Smooth muscle cell (in vitro differentiated cells): ENCODE measurements around the gene F12. TPM values are rescaled to one million over a fixed set of nuclear protein-coding genes. Genes with fewer than 3 reads are reported as not detected.

Experiments
- DNase-seq: peaks from one replicate; lab custom pipeline; 2025; ENCODE audit not compliant: unreplicated experiment; lab: John Stamatoyannopoulos, UW
- H2AFZ ChIP-seq: fragments of 200-600 bp; sonication (generic); 2 replicates; pipeline ENCODE4 v1.6.0; 2016; ENCODE audit warnings: antibody characterized with exemption, low read depth, mild to moderate bottlenecking
- H3F3A ChIP-seq: fragments of 200-600 bp; sonication (generic); 2 replicates; pipeline ENCODE4 v1.6.0; 2017; ENCODE audit warnings: antibody characterized with exemption, low read depth
- H3K27ac ChIP-seq: fragments of 200-600 bp; sonication (generic); 2 replicates; pipeline ENCODE4 v1.5.1; 2016; ENCODE audit warnings: low read depth, mild to moderate bottlenecking
- H3K27me3 ChIP-seq: fragments of 200-600 bp; sonication (generic); 2 replicates; pipeline ENCODE4 v1.6.1; 2016; ENCODE audit warnings: low read depth, mild to moderate bottlenecking
- H3K36me3 ChIP-seq: fragments of 200-600 bp; sonication (generic); 2 replicates; pipeline ENCODE4 v1.5.1; 2016; ENCODE audit warnings: low read depth
- H3K4me1 ChIP-seq: fragments of 200-600 bp; sonication (generic); 2 replicates; pipeline ENCODE4 v1.5.1; 2016; ENCODE audit warnings: low read depth
- H3K4me2 ChIP-seq: fragments of 200-600 bp; sonication (generic); 2 replicates; pipeline ENCODE4 v1.6.0; 2016; ENCODE audit warnings: mild to moderate bottlenecking
- H3K4me3 ChIP-seq: fragments of 200-600 bp; sonication (generic); 2 replicates; pipeline ENCODE4 v1.5.1; 2016; ENCODE audit warnings: mild to moderate bottlenecking
- H3K79me2 ChIP-seq: fragments of 200-600 bp; sonication (generic); 2 replicates; pipeline ENCODE4 v1.6.0; 2016; ENCODE audit warnings: low read depth, mild to moderate bottlenecking
- H3K9ac ChIP-seq: fragments of 200-600 bp; sonication (generic); 2 replicates; pipeline ENCODE4 v1.6.0; 2016; ENCODE audit warnings: low read depth
- H3K9me3 ChIP-seq: fragments of 200-600 bp; sonication (generic); replicated peaks from 2 replicates; pipeline ENCODE4 v1.5.1; 2016; ENCODE audit warnings: low read depth
- H4K20me1 ChIP-seq: fragments of 200-600 bp; sonication (generic); 2 replicates; pipeline ENCODE4 v1.6.0; 2016; ENCODE audit warnings: low read depth
- WGBS: methylation state at CpG from one replicate; pipeline ENCODE4 v1.1.7; 2016; ENCODE audit warnings: low lambda C conversion rate; 5-methylcytosine and 5-hydroxymethylcytosine counted together
- polyA plus RNA-seq: library from polyadenylated mRNA; unstranded; fragments of >200 nt; fragmentation: Nextera tagmentation; extraction: Ambion mirVana; gene quantifications from 2 replicates; pipeline ENCODE4 v1.2.1, GENCODE V29; 2016
- total RNA-seq: library from RNA; depleted of rRNA; stranded (reverse); fragments of >200 nt; gene quantifications from 2 replicates; pipeline ENCODE4 v1.2.3, GENCODE V29; 2014
- TF ChIP-seq, protein P1 (sequence below): fragments of 200-600 bp; sonication (generic); IDR thresholded peaks from 2 replicates; pipeline ENCODE4 v1.5.1; 2017; ENCODE audit warnings: borderline replicate concordance, mild to moderate bottlenecking, antibody characterized with exemption; ENCODE audit not compliant: insufficient read depth, poor library complexity, severe bottlenecking

The F12 gene
- total and polyA plus RNA-seq, 2 experiments from 2014 or later: 3.6 to 15.0 TPM

DNA sequence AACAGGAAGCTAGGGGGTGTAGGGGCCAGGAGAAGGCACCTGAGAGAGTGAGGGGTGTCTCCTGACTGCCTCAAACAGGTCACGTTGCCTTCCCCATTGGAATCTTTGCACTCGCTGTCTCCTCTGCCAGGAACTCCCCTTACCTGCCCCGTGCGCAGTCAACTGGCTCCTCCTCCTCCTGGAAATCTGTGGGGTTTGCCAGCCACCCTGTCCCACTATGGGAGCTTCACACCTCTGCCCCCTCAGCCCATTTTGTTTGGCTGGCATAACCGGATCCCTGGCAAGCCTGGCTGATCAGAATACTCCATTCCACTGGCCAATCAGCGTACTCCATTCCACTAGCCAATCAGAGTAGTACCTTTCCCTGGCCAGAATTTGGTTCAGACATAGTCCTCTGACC lies 35.6 kb downstream of the F12 start:
- TF ChIP-seq, protein P1, sequence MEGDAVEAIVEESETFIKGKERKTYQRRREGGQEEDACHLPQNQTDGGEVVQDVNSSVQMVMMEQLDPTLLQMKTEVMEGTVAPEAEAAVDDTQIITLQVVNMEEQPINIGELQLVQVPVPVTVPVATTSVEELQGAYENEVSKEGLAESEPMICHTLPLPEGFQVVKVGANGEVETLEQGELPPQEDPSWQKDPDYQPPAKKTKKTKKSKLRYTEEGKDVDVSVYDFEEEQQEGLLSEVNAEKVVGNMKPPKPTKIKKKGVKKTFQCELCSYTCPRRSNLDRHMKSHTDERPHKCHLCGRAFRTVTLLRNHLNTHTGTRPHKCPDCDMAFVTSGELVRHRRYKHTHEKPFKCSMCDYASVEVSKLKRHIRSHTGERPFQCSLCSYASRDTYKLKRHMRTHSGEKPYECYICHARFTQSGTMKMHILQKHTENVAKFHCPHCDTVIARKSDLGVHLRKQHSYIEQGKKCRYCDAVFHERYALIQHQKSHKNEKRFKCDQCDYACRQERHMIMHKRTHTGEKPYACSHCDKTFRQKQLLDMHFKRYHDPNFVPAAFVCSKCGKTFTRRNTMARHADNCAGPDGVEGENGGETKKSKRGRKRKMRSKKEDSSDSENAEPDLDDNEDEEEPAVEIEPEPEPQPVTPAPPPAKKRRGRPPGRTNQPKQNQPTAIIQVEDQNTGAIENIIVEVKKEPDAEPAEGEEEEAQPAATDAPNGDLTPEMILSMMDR: no peak
- Histone ChIP-seq H3K9ac (no peak overlapping the region), H3K4me1 (no peaks in the 10 kb centered on the region), H4K20me1 (no peaks in the 10 kb centered on the region), H3K27me3 (no peaks in the 10 kb centered on the region), H2AFZ (no peak overlapping the region), H3K36me3 (no peaks in the 10 kb centered on the region), H3K27ac (no peak overlapping the region), H3K4me2 (no peak overlapping the region), H3K79me2 (no peaks in the 10 kb centered on the region), H3K4me3 (no peak overlapping the region), H3K9me3 (no peaks in the 10 kb centered on the region), H3F3A (peaks cover 7% of the 10 kb centered on the region)
- DNase-seq: no peak
- WGBS: 63% methylated on average over 6 of the region's 6 CpGs

DNA sequence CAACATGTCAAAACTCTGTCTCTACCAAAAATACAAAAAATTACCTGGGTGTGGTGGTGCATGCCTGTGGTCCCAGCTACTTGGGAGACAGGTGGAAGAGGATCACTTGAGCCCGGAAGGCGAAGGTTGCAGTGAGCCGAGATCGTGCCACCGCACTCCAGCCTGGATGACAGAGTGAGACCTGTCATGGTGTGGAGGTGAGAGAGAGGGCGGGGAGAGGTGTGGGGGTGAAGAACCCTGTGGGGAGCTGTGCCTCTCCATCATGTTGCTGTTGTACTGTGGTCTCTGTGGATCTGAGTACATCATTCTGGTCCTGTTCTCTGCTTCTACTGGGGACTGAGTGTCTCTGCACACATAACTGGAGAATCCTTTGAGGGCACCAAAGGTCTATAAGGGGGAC lies 36.5 kb downstream of the F12 start:
- H3K79me2 ChIP-seq: no peaks in the 10 kb centered on the region
- 83% methylated on average over 6 of the region's 6 CpGs for WGBS
- H3K9me3 ChIP-seq: no peaks in the 10 kb centered on the region
- no peak overlapping the region for H3K4me2 ChIP-seq
- no peak overlapping the region for H3K9ac ChIP-seq
- H3K27me3 ChIP-seq: no peaks in the 10 kb centered on the region
- no peaks in the 10 kb centered on the region for H3K36me3 ChIP-seq
- TF ChIP-seq, protein P1: no peak
- no peak overlapping the region for H3K4me3 ChIP-seq
- no peaks in the 10 kb centered on the region for H3K4me1 ChIP-seq
- H4K20me1 ChIP-seq: no peaks in the 10 kb centered on the region
- peaks cover 7% of the 10 kb centered on the region for H3F3A ChIP-seq
- no peak overlapping the region for H2AFZ ChIP-seq
- no peak for DNase-seq
- H3K27ac ChIP-seq: no peak overlapping the region

DNA sequence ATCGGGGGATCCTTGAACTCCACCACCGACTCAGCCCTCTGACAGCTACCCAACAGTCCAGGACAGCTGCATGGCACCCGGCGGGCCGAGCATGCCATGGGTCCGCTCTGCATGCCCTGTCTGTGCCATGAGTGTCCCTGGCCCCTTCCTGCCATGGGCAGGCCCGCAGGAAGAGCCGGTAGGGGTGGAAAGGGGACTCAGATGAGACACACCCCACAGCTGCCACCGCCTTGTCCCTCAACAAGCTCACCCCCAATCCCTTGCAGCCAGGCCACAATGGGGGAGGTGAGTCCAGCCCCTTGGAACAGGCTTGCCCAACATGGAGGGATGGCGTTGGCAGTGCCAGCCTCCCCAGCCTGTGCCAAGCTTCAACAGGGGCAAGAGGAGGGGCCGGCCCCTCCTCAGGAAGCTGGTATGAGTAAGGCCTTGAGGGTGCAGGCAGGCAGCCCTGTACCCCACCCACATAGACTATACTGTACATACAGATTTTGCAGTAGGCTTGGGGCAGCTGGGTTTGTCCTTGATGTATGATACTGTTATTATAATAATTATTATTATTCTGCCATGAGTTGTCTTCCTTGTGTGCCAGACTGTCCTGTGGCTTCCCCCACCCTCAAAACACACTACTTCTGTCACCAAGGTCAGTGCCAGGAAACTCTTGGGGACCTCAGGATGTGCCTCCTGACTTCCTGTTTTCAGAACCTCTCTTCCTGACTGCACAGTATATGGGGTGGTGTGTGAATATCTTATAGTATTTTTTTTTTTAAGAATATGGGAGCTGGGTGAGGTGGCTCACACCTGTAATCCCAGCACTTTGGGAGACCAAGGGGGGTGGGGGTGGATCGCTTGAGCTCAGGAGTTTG lies 37.1 kb downstream of the F12 start:
- no peak overlapping the region for H2AFZ ChIP-seq
- 95% methylated on average over 12 of the region's 12 CpGs for WGBS

More for the DNA sequence above, 37.1 kb downstream of the F12 start:
- DNase-seq: no peak
- Histone ChIP-seq H4K20me1 (no peaks in the 10 kb centered on the region), H3K9me3 (no peaks in the 10 kb centered on the region), H3F3A (peaks cover 7% of the 10 kb centered on the region), H3K79me2 (no peaks in the 10 kb centered on the region), H3K4me2 (no peak overlapping the region), H3K27ac (no peak overlapping the region), H3K4me1 (peaks cover 4% of the 10 kb centered on the region), H3K27me3 (no peaks in the 10 kb centered on the region), H3K4me3 (peak overlapping the region; percentile 60), H3K9ac (no peak overlapping the region), H3K36me3 (no peaks in the 10 kb centered on the region)
- TF ChIP-seq, protein P1: no peak
